CD4-positive, alpha-beta T cell treated with Interleukin-17A for 1 hour (primary cell): Measurements from ENCODE around the gene CACNA1D.
"Not testable (repeated sequence)": the region's sequence is repeated elsewhere in the genome, so short reads cannot be mapped to it uniquely, and the experiment has no call there.

Source experiments
- DNase-seq: peaks from one replicate; pipeline ENCODE4 v3.0.0-alpha.2; 2020

Gene CACNA1D

GRCh38 chr3:53493963-53494791 is at the start of gene CACNA1D:
Gene CACNA1D (plus strand): TSS chr3:53494611. CDS start chr3:53495167, 556 bp downstream.
- no peak for DNase-seq

- no peak for DNase-seq
Observed at GRCh38 chr3:53457068-53457467, 37.3 kb upstream of the CACNA1D start.

DNA sequence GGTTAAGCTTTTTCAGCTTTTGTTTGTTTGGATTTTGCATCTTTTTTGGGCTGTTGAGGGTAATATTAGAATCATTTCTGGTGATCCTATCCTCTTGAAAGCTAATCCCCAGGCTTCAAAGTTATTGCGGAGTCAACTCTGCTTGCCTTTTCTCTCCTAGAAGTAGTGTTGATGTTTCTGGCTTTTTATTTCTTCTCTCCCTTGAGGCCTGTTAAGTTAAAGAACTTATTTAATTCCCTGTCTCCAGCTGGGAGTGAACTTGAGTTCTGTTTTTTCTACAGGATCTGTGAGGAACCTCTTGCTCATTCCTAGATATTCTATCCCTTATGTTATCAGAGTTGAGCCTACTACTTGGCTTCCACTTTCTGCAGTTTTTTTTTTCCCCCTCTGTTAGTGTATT is 34.1 kb upstream of the CACNA1D start:
- DNase-seq = no peak

DNA sequence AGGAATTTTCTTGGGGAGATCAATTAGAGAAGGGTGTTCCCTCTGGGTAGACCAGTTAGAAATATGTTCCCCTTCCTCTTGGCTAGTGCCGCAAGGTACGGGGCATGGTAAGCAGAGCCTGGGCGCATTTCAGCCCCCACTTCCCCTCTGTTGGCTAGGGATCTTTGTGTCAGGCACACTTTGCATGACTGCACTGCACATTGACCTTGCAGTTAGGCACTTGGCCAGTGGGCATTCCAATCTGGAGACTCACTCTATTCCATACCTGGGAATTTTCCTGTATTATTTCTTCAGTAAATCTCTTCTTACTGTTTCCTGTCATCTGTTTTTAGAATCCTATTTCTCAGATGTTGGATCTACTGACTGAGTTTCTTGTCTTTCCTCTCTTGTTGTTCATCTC is 30.0 kb upstream of the CACNA1D start:
- DNase-seq = no peak

DNA sequence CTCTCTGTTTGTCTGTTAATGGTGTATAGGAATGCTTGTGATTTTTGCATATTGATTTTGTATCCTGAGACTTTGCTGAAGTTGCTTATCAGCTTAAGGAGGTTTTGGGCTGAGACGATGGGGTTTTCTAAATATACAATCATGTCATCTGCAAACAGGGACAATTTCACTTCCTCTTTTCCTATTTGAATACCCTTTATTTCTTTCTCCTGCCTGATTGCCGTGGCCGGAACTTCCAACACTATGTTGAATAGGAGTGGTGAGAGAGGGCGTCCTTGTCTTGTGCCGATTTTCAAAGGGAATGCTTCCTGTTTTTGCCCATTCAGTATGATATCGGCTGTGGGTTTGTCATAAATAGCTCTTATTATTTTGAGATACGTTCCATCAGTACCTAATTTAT is 24.7 kb upstream of the CACNA1D start:
- not testable (repeated sequence) for DNase-seq

DNA sequence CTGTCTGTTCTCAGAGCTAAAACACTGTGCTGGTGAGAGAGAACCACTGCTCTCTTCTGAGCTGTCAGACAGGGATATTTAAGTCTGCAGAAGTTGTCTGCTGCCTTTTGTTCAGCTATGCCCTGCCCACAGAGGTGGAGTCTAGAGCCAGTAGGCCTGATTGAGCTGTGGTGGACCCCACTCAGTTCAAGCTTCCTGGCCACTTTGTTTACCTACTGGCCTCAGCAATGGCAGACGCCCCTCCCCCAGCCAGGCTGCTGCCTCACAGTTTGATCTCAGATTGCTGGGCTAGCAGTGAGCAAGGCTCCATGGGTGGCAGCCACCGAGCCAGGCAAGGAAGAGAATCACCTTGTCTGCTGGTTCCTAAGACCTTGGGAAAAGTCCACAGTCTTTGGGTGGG is 21.0 kb upstream of the CACNA1D start:
- DNase-seq = no peak

DNA sequence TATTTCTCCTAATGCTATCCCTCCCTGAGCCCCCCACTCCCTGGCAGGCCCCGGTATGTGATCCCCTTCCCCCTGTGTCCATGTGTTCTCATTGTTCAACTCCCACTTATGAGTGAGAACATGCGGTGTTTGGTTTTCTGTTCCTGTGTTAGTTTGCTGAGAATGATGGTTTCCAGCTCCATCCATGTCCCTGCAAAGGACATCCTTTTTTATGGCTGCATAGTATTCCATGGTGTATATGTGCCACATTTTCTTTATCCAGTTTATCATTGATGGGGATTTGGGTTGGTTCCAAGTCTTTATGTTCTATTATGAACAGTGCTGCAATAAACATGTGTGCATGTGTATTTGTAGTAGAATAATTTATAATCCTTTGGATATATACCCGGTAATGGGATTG is 18.0 kb upstream of the CACNA1D start:
- not testable (repeated sequence) for DNase-seq

DNA sequence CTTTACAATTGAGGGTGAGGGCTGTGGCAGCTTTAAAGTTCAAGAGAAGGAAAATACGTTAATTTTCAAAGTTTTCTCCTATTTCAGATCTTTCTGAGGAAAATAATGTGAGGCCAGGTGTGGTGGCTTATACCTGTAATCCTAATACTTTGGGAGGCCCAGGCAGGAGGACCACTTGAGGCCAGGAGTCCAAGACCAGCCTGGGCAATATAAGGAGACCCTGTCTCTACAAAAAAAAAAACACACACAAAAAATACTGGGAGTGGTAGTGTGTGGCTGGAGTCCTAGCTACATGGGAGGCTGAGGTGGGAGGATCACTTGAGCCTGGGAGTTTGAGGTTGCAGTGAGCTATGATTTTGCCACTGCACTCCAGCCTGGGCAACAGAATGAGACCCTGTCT is 16.7 kb upstream of the CACNA1D start:
- not testable (repeated sequence) for DNase-seq

- DNase-seq = no peak
Observed at GRCh38 chr3:53478166-53478830, 16.1 kb upstream of the CACNA1D start.

- no peak for DNase-seq
Observed at GRCh38 chr3:53478921-53479664, 15.3 kb upstream of the CACNA1D start.

DNA sequence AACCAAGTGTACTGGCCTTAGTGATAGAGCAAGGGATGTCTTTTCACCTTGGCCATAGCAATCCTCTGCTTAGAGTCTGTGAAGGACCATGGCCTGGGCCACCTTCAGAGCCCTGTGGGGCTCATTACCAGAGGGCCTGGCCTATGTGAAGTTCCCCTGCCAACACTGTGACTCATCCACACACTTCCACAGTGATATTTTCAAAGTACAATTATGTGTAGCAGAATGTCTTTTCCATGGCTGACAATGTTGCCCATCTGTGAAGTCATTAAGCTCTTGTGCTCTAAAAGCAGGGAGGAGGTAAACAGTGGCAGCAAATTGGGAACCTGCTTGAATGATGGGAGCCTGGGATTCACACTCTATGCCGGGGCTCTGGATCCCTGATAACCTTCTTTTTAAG is 12.2 kb upstream of the CACNA1D start:
- DNase-seq = no peak

GRCh38 chr3:53483821-53484220 is 10.6 kb upstream of the CACNA1D start:
- DNase-seq = no peak

DNA sequence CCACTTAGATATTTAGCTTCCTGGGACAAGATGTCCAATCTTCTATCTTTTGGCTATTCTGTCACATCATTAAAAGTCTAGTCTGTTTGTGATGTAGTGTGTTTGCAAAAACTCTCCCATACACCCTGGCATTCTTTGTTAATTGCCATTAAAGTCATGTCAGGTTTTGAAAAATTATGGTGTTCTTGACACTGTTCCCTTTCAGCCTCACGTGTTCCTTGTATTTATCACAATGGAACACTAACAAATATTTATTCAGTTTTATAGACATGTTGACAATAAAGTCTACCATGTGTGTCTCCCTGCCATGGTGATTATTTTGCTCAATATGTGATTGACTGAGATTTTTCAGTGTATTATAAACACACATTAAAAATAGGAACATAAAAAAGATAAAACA is 9.4 kb upstream of the CACNA1D start:
- DNase-seq = no peak

DNA sequence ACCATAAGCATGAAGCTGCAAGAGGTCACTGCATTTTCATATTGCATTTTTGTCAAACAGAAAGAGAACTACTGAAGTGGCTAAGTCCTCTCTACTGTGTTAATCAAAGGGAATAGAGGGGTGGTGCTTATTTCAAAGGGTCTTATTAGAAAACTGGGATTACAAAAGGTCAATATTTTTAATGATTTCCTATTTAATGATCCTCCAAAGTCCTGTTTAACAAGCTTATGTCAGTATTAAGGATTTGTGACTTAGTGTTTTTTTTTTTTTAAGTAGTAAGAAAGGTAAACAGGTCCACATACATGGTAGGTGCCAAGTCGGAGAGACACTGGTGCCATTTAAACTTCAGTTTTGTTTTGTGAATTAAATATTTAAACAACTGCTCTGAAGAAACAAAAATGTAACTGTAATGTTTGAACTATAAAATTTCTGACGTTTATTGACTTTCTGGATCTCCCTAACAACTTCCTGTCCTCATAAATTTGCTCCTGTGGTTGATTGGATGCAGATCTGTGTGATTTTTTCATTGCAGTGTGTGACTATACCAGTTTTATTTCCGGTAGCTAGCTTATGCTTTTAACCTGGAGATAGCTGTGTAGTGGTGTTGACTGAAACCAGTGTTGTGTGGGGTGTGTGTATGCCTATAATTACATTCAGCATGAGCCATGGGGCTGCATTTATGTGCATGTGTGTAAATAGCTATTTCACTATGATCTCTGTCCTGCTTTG is 8.6 kb upstream of the CACNA1D start:
- no peak for DNase-seq

DNA sequence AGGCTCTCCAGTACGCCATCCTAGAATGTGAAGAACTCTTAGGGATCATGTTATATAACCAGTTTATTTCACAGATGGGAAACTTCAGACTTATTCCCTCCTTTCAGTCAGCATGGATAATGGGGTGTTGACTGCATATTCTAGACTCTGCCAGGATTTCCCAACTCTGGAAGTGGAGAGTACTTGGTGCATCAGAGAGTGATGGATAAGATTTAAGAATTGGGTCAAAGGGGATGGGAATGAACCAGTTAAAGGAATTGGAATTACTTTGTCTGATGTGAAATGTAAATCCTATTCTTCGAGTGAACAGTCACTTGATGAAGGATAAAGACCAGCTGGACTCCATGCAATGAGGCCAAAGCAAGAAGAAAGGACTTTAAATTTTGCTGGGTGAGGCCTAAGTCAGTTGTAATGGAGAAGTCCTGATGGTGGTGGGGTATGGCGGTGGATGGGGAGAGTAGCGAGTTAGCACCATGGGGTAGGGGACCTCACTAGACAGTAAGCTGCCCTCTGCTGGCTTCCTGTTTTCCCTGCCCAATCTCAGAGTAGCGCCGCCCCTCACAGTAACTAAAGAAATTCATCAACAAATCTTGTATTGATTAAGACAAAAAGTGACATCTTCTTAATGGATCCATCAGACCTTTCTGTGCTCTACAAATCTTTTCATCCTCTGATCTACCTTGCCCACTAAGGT is 7.3 kb upstream of the CACNA1D start:
- DNase-seq = peak; percentile 6

DNA sequence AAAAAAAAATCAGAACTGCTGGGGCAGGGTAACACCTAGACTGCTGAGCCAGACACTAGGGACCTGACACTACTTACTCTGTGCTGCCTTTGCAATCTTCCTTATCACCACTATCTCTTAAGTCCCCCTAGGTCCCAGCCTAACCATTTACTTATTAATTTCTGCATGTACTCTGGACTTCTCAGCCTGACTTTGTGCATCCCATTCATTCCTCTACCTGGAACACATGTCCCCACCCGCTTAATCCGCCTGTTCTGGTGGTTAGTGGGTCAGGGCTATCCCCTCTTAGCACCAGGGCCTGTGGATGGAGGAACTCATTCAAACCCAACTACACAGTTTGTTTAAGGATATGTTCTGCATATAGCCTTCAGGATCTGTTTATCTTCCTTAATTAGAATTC is 5.0 kb upstream of the CACNA1D start:
- DNase-seq = no peak

DNA sequence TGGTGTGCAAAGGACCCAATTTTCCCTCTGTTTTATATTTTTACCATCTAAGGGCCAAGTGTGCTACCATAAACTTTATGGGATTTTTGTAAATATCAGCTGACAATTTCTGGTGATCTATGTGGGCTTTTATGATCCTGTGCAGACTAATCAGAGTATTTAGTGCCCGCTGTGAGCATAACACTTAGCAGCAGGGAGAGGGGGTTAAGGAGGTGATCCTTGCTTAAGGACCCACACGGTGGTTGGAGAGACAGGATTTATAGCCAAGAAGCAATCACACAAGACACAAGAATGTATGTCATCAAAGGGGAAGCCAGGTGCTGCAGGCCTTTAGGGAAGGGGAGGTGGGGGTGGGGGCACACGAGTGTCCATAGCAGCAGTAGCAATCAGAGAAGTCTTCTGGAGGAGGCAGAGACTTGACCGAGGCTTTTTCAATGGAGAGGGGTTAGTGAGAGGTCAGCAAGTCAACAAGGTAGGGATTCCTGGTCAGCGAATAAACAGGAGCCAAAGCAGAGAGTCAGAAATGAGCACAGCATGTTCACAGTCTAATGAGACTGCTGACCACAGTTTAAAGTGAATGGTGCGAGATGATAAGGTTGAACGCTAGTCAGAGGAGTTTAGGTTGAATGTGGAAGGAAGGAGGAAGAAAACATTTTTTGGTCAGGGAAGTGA is 4.5 kb upstream of the CACNA1D start:
- DNase-seq = no peak

GRCh38 chr3:53490459-53490968 is 3.9 kb upstream of the CACNA1D start:
- DNase-seq = no peak

DNA sequence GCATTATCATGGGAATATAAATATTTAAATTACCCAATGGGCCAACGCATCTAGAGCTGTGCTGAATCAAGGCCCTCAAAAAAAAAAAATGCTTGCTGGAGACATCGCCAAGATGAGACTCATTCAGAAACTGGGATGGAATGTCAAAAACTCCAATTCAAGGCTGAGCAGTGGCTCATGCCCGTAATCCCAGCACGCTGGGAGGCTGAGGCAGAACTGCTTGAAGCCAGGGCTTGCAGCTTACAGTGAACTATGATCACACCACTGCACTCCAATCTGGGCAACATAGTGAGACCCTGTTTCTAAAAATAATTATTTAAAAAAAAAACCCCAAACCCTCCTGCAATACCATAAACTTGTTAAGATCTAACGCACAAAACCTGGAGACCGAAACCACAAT is 3.1 kb upstream of the CACNA1D start:
- no peak for DNase-seq

DNA sequence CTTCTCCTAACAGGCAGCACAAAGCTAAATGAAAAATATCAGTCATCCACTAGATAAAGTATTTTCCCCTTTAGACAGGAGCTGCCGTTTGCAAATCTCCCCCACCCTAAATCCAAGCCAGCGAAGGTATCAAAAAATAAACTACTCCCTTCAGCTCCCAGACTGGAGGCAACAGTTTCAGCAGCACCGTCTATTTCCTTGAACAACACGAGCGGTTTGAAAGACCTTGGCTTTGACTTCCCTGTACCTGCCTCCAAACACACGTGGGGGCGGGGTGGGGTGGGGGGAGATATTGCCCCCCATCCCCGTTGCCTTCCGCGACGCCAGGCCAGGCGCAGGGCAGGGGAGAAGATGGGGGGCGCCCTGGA is 832 bp upstream of the CACNA1D start:
- DNase-seq = no peak

GRCh38 chr3:53495146-53495519 is 722 bp downstream of the CACNA1D start:
- no peak for DNase-seq
